H9 (cell line): ENCODE data around the gene TMEM30B. TPM values are rescaled to one million over a fixed set of nuclear protein-coding genes. Genes with fewer than 3 reads are reported as not detected.

Source experiments
- DNase-seq: peaks from one replicate; pipeline ENCODE4 v3.0.0-alpha.2; 2017
- H2AFZ ChIP-seq: one replicate; pipeline ENCODE4 v1.6.1; 2013; ENCODE audit warnings: mild to moderate bottlenecking, low read length, control low read depth, moderate library complexity
- H2AK5ac ChIP-seq: 2 replicates; pipeline ENCODE4 v1.6.1; 2013; ENCODE audit warnings: low read length, control low read depth, mixed read lengths; ENCODE audit not compliant: insufficient read length
- H2BK120ac ChIP-seq: one replicate; pipeline ENCODE4 v1.6.1; 2013; ENCODE audit warnings: low read depth, mild to moderate bottlenecking, low read length, control low read depth, inconsistent platforms; ENCODE audit not compliant: poor library complexity, severe bottlenecking
- H2BK12ac ChIP-seq: 2 replicates; pipeline ENCODE4 v1.6.1; 2013; ENCODE audit warnings: low read length, control low read depth, mixed read lengths, low read depth; ENCODE audit not compliant: insufficient read length
- H2BK15ac ChIP-seq: 2 replicates; pipeline ENCODE4 v1.6.1; 2013; ENCODE audit warnings: low read depth, low read length, control low read depth
- H2BK20ac ChIP-seq: one replicate; pipeline ENCODE4 v1.6.1; 2013; ENCODE audit warnings: low read depth, mild to moderate bottlenecking, low read length, control low read depth, inconsistent platforms; ENCODE audit not compliant: poor library complexity, severe bottlenecking
- H2BK5ac ChIP-seq: 2 replicates; pipeline ENCODE4 v1.6.1; 2013; ENCODE audit warnings: low read length, control low read depth, mixed read lengths; ENCODE audit not compliant: insufficient read length
- H3K14ac ChIP-seq: 2 replicates; pipeline ENCODE4 v1.6.1; 2013; ENCODE audit warnings: low read length, control low read depth; ENCODE audit not compliant: insufficient read depth
- H3K18ac ChIP-seq: 2 replicates; pipeline ENCODE4 v1.6.1; 2013; ENCODE audit warnings: low read depth, mild to moderate bottlenecking, mixed read lengths, low read length, control low read depth; ENCODE audit not compliant: insufficient read length
- H3K23ac ChIP-seq: 2 replicates; pipeline ENCODE4 v1.6.1; 2013; ENCODE audit warnings: low read length, control low read depth, mixed read lengths, low read depth; ENCODE audit not compliant: insufficient read length
- H3K23me2 ChIP-seq: 2 replicates; pipeline ENCODE4 v1.6.1; 2013; ENCODE audit warnings: low read depth, mild to moderate bottlenecking, mixed read lengths, low read length, control low read depth; ENCODE audit not compliant: insufficient read length, poor library complexity, severe bottlenecking
- H3K27ac ChIP-seq: 2 replicates; pipeline ENCODE4 v1.5.1; 2013; ENCODE audit warnings: low read length, control low read depth, mixed read lengths, low read depth; ENCODE audit not compliant: insufficient read length
- H3K27me3 ChIP-seq: 2 replicates; pipeline ENCODE4 v1.6.1; 2013; ENCODE audit warnings: low read length, control low read depth, inconsistent platforms; ENCODE audit not compliant: insufficient read depth
- H3K4ac ChIP-seq: 2 replicates; pipeline ENCODE4 v1.6.1; 2013; ENCODE audit warnings: low read depth, mild to moderate bottlenecking, control low read depth, inconsistent platforms, low read length, moderate library complexity
- H3K4me1 ChIP-seq: 2 replicates; pipeline ENCODE4 v1.6.1; 2013; ENCODE audit warnings: low read length, control low read depth, inconsistent platforms; ENCODE audit not compliant: insufficient read depth
- H3K4me2 ChIP-seq: 2 replicates; pipeline ENCODE4 v1.6.1; 2013; ENCODE audit warnings: low read length, control low read depth, mixed read lengths; ENCODE audit not compliant: insufficient read length, insufficient read depth
- H3K56ac ChIP-seq: 2 replicates; pipeline ENCODE4 v1.6.1; 2013; ENCODE audit warnings: low read depth, mild to moderate bottlenecking, mixed read lengths, low read length, control low read depth; ENCODE audit not compliant: insufficient read length
- H3K79me1 ChIP-seq: 2 replicates; pipeline ENCODE4 v1.6.1; 2013; ENCODE audit warnings: low read depth, mild to moderate bottlenecking, moderate library complexity, low read length, control low read depth, inconsistent platforms; ENCODE audit not compliant: insufficient read depth, poor library complexity, severe bottlenecking
- H3K79me2 ChIP-seq: 2 replicates; pipeline ENCODE4 v1.6.1; 2013; ENCODE audit warnings: low read length, control low read depth, inconsistent platforms; ENCODE audit not compliant: insufficient read depth
- H3K9ac ChIP-seq: 2 replicates; pipeline ENCODE4 v1.6.1; 2013; ENCODE audit warnings: low read length, control low read depth, mixed read lengths; ENCODE audit not compliant: insufficient read length; ENCODE audit errors: extremely low read depth
- H3K9me3 ChIP-seq: one replicate; pipeline ENCODE4 v1.6.1; 2013; ENCODE audit warnings: low read depth, low read length, inconsistent platforms; ENCODE audit not compliant: control insufficient read depth
- H3T11ph ChIP-seq: one replicate; pipeline ENCODE4 v1.6.1; 2013; ENCODE audit warnings: mild to moderate bottlenecking, low read length, control low read depth, inconsistent platforms
- H4K20me1 ChIP-seq: one replicate; pipeline ENCODE4 v1.6.1; 2013; ENCODE audit not compliant: control insufficient read depth, insufficient read length, insufficient read depth
- H4K5ac ChIP-seq: 2 replicates; pipeline ENCODE4 v1.6.1; 2013; ENCODE audit warnings: low read depth, mild to moderate bottlenecking, mixed read lengths, low read length, control low read depth; ENCODE audit not compliant: insufficient read length
- H4K8ac ChIP-seq: replicated peaks from 2 replicates; pipeline ENCODE4 v1.6.1; 2013; ENCODE audit warnings: low read length, control low read depth, mixed read lengths, low read depth; ENCODE audit not compliant: insufficient read length
- H4K91ac ChIP-seq: 2 replicates; pipeline ENCODE4 v1.6.1; 2013; ENCODE audit warnings: low read depth, mild to moderate bottlenecking, moderate library complexity, mixed read lengths, low read length, control low read depth; ENCODE audit not compliant: insufficient read length
- H3K27ac Mint-ChIP-seq, 3 experiments: 2 replicates in 2 of 3; 3 replicates in 1 of 3; pipeline ENCODE4 v1.8.0; 2020 to 2021; ENCODE audit warnings: mixed read lengths in 3 of 3, mild to moderate bottlenecking in 1 of 3, moderate library complexity in 1 of 3
- H3K27me3 Mint-ChIP-seq: 2 replicates; pipeline ENCODE4 v1.8.0; 2021; ENCODE audit warnings: low read depth, mild to moderate bottlenecking, moderate library complexity, mixed read lengths
- H3K36me3 Mint-ChIP-seq, 3 experiments: 2 replicates in 2 of 3; 3 replicates in 1 of 3; pipeline ENCODE4 v1.8.0; 2020 to 2021; ENCODE audit warnings: low read depth in 3 of 3, mixed read lengths in 3 of 3; ENCODE audit not compliant: insufficient read depth in 1 of 3
- H3K4me1 Mint-ChIP-seq, 2 experiments: 2 replicates each; pipeline ENCODE4 v1.8.0; 2020; ENCODE audit warnings: mixed read lengths in 2 of 2
- H3K4me3 Mint-ChIP-seq, 2 experiments: 2 replicates in 1 of 2; 3 replicates in 1 of 2; pipeline ENCODE4 v1.8.0; 2020 to 2021; ENCODE audit warnings: mild to moderate bottlenecking in 2 of 2, mixed read lengths in 2 of 2, moderate library complexity in 1 of 2
- H3K9me3 Mint-ChIP-seq, 2 experiments: 2 replicates in 1 of 2; 3 replicates in 1 of 2; pipeline ENCODE4 v1.8.0; 2020; ENCODE audit warnings: mild to moderate bottlenecking in 2 of 2, mixed read lengths in 2 of 2, moderate library complexity in 1 of 2
- WGBS: extraction: QIAGEN DNeasy Blood & Tissue Kit; methylation state at CpG from one replicate; pipeline ENCODE4 v1.1.7; 2013; ENCODE audit warnings: missing lambda C conversion rate, low lambda C conversion rate, mixed read lengths; ENCODE audit not compliant: insufficient read length; ENCODE audit errors: extremely low coverage; 5-methylcytosine and 5-hydroxymethylcytosine counted together
- total RNA-seq: library from RNA; stranded (reverse); gene quantifications from 2 replicates; pipeline ENCODE4 v1.2.1, GENCODE V29; 2021
- TF ChIP-seq, protein P1 (sequence below): fragments of 200-600 bp; sonication (generic); conservative IDR thresholded peaks from 3 replicates; pipeline ENCODE4 v1.8.0; 2021; ENCODE audit warnings: antibody characterized with exemption, mild to moderate bottlenecking

Gene TMEM30B
- total RNA-seq, 1 experiment from 2014 or later = 12.2 TPM

DNA sequence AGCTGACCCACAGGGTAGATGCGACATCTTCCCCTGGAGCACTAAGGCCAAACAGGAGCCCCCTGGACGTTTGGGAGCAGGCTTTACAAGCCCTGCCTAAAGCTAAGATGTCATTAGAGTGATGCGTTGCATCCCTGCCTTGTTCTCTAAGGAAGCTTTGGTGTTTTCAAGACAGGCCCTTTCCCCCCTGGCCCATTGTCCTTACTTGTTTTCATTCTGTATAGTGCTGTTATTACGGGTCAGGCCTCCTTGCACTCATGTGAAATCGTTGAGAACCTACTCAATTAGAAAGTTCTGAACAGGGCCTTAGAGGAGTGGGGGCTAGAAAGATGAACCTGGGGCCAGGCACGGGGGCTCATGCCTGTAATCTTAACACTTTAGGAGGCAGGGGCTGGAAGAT lies 38.6 kb upstream of the TMEM30B start:
- Histone ChIP-seq H3K23me2 (peaks cover 16% of the 10 kb centered on the region), H3K9me3 (no peaks in the 10 kb centered on the region), H4K8ac (no peak overlapping the region), H3K27ac (no peak overlapping the region), H3T11ph (no peak overlapping the region), H2BK15ac (no peak overlapping the region), H2BK12ac (no peak overlapping the region), H2AK5ac (no peak overlapping the region), H3K14ac (no peak overlapping the region), H2AFZ (no peak overlapping the region), H4K91ac (no peak overlapping the region), H3K23ac (no peak overlapping the region), H3K4me1 (peaks cover 2% of the 10 kb centered on the region; the same call in 1 of the 2 replicates), H2BK5ac (no peak overlapping the region), H2BK20ac (no peak overlapping the region), H3K9ac (no peak overlapping the region), H4K5ac (no peak overlapping the region), H4K20me1 (no peaks in the 10 kb centered on the region), H3K4me2 (no peak overlapping the region), H3K27me3 (peaks cover 12% of the 10 kb centered on the region; the same call in 1 of the 2 replicates), H2BK120ac (no peak overlapping the region), H3K56ac (no peak overlapping the region), H3K18ac (no peak overlapping the region), H3K79me1 (no peaks in the 10 kb centered on the region), H3K4ac (no peak overlapping the region), H3K79me2 (no peaks in the 10 kb centered on the region)
- Mint-ChIP-seq H3K9me3 (0 out of 5 replicates have a peak, but pooled peaks cover 0 to under 1% of the 10 kb centered on the region in 2 experiments), H3K36me3 (no peaks in the 10 kb centered on the region; a peak in 1 of 7 replicates), H3K4me1 (peaks cover 10 to 15% of the 10 kb centered on the region in 2 experiments), H3K27ac (no peak overlapping the region), H3K4me3 (no peak overlapping the region), H3K27me3 (peaks cover 31% of the 10 kb centered on the region)
- WGBS = no CpG with 5 or more reads among the region's 6 CpGs
- TF ChIP-seq, protein P1, sequence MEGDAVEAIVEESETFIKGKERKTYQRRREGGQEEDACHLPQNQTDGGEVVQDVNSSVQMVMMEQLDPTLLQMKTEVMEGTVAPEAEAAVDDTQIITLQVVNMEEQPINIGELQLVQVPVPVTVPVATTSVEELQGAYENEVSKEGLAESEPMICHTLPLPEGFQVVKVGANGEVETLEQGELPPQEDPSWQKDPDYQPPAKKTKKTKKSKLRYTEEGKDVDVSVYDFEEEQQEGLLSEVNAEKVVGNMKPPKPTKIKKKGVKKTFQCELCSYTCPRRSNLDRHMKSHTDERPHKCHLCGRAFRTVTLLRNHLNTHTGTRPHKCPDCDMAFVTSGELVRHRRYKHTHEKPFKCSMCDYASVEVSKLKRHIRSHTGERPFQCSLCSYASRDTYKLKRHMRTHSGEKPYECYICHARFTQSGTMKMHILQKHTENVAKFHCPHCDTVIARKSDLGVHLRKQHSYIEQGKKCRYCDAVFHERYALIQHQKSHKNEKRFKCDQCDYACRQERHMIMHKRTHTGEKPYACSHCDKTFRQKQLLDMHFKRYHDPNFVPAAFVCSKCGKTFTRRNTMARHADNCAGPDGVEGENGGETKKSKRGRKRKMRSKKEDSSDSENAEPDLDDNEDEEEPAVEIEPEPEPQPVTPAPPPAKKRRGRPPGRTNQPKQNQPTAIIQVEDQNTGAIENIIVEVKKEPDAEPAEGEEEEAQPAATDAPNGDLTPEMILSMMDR = no peak
- DNase-seq = no peak
